HG02938 (cell line): ENCODE measurements around the gene GPC3.

ENCODE experiments used
- ATAC-seq: cut with Tn5 transposase; IDR thresholded peaks from one replicate; pipeline ENCODE4 v1.9.1; 2021; ENCODE audit warnings: mild to moderate bottlenecking, moderate library complexity; ENCODE audit not compliant: unreplicated experiment

Gene GPC3

DNA sequence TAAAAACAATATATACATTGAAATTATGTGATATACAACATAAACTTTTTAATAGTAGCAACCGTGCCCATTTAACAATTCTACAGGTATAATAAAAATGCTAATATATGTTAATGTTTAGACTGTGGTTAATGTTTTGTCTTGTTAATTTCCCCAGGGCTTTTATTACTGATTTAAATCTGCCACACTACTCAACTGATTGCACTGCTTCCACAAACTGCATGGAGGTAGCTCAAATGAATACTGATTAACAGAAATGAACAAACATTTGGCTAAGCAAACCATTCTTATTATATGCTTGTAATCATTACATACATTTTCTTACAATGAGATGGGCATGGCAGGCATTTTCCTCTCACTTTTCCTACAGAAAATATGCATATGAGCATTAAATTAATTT, 275.9 kb downstream of the GPC3 start:
- ATAC-seq, result no peak

DNA sequence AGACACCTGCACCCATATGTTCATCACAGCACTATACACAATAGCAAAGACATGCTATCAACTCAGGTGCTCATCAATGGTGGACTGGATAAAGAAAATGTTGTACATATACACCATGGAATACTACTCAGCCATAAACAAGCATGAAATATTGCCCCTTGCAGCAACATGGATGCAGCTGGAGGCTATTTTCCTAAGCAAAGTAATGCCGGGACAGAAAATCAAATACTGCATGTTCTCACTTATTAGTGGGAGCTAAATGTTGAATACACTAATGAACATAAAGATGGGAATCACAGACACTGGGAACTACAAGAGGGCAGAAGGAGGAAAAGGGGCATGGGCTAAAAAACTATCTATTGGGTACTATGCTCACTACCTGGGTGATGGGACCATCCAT, 278.5 kb downstream of the GPC3 start:
- no peak for ATAC-seq

DNA sequence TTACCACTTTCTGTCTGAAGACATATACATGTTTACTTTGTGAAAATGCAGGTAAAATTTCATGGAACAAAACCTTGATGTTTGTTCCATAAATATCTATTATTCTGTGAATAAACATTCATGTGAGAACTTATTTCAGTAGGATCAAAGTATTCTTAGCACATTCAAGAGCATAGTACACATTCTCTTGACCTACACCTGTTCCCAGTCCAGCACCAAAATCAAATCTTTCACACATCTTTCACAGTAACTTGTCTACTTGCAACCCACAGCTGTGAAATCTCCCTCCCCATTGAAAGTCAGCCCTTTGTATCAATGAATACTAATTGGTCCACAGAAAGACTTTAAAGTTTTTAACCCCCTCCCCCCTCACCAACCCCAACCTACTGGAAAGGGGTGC, 283.2 kb downstream of the GPC3 start:
- no peak for ATAC-seq

DNA sequence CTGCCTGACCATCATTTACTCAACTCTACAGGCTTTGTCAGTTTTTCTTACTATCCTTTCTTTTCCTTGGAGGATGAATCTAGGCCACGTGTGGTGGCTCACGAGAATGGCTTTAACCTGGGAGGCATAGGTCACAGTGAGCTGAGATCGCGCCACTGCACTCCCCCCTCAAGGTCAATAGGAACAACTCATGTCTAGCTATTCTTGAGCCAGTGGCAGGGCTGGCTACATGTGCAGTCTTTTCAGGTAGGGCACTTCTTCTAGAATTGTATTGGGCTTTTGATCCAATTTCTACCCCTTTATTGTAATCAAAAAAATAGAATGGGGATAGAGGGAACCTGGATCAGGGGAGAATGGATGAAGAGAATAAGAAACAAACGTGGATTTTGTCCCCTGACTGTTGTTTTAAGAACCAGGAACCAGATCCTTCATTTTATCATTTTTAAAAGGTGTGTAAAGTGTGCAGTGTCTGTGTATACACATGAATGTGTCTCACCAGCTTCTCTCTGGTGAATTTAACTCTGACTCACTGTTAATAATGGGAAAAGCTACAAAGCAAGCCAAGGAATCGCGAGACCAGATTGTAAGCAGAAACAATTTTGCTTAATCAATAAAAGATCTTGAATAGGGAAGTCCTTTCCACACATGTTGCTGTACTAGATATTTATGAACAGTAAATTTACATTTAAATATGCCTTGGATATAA, 286.2 kb downstream of the GPC3 start:
- no peak for ATAC-seq

DNA sequence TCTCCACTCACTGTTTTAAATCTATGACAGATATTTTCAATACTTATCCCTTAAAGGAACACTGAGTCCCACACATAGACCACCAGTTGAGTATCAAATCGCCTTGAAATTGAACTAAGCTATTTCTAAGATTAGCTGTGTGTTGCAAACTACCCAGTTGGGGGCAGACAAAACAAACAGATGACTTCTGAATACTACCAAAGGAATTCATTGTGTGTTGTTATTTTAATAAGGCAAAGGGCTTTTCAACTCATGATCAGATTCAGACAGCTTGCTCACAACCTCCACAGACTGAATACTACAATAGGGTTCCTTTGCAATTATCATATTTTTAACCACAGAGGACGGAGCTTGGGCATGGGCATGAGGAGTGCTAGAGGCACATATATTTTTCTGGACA, 287.1 kb downstream of the GPC3 start:
- no peak for ATAC-seq

DNA sequence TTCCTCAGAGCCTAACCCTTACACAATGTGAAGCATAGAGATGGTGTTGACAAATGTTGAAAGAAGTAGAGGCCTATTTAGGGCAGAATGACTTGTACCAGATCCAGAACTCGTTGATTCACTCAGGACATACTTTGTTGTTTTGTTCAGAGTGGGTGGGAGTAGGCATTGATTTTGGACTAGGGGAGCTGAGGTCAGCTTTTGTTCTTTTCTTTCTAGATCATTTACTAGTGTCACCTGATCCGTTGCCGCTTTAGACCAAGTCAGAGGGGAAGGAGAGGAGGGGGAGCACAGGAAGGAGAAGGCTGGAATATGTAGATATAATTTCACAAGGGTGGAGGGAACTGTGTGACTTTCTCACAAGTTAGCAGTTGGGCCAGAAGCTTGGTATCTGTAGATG, 287.7 kb downstream of the GPC3 start:
- ATAC-seq, result no peak

DNA sequence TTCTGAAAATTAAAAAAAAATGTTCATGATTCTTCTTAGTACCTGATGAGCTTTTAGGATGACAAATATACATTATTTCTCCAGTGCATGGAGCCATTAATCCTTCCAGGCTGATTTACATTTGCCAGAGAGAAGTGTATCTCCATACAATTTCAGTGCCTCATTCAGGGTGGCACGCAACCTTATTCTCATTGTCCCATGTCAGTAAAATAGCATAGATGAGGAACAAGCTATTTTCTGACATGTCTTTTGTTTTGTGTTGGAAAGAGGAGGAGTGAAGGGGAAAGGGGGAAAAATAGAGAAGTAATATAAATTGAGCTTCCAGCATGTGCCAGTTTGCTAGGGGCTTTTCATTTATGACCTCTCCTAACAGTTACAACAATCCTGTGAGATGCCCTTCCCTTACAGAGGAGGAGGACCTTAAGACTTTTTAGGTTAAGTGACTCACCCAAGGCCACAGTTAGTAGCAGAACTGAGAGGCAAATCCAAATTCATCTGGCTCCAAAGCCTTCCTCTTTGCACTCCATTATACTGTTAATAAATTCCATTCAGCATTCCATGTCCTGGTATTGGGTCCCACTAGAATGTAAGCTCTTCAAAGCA, 295.3 kb downstream of the GPC3 start:
- ATAC-seq, result no peak

DNA sequence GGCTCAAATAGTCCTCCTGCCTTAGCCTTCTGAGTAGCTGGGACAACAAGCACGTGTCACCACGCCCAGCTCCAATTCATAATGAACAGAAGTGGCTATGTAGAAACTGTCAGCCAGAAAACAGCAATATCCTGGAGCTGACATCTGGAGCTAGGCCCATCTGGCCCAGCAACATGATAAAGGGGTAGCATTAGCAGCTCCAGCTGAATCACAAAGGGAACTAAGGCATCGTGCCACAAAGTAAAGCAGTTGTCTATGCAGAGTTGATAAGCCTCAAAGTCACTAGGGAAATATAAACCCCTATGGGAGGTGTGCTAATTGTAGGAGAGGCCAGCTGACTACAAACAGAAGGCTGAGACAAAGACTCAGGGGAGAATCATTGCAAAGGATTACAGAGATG, 299.6 kb downstream of the GPC3 start:
- ATAC-seq, result no peak

DNA sequence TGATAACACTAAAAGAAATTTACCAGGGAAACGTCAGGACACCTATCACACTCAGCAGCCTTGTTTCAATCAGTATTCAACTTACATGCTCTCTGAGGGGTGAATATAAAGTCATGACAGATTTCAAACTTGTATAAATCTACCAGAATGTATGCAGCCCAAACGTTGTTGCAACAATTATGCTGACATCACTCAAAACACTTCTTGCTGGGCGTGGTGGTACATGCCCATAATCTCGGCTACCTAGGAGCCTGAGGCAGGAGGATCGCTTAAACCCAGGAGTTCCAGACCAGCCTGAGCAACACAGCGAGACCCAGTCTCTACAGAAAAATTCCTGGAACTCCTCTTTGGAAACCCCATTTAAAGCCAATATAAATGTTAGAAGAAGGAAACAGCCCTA, 303.5 kb downstream of the GPC3 start:
- ATAC-seq, result no peak

DNA sequence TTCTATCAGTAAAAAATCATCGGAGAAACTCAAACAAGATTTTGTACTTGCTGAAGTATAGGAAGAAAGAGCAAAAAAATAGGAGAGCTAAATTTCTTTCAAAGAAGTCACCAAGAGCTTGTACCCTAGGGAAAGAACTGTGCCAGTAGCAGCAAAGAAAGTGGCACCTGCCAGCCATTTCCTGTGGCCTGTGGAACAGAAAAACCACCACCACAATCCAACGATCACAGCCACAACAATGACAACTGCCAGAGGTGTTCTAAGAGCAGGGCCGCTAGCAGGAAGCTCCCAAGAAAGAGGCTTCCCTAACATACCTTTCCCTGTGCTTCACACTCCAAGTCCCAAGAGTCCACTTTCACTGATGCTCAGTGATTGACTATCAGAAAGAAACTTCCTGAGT, 304.0 kb downstream of the GPC3 start:
- no peak for ATAC-seq

DNA sequence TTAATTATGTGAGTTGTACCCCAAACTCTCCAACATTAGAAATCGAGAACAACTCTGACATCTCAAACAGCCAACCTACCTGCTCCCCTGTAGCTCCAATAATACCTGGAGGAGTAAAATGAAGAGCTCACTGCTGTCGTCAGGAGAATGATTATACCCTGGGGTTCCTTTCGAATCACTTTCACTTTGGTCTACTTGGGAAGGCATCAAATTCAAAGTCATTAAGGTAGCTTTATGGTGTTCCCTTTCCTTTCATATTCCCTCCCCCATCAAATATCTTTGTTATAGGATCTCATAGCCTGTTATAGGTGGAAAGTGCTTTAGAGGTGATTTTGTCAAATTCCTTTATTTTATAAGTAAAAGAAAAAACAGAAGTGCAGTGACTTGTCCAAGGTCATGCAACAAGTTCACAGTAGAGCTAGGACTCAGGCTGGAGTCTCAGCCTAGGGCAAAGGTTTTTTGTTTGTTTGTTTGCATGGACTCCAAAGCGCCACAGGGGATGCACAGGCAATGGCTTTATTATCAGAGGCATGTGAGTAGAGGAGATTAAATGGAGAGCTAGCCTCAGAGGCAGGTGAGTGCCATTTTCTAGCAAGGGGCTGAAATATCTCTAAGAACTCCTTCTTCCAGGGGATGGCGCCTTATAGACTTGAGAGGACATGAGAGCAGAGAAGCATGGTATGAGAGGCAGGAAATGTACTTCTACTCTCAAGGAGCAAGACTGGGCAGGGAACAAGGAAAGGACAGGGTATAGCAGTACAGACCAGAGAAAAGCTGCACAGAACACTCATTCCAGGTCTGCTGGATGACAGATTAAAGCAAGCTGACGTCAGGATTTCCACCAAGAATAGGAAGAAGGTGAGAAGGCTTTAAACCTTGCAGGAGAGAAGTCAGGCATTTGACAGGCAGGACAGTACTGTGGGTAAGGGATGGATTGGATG, 308.0 kb downstream of the GPC3 start:
- ATAC-seq, result no peak

DNA sequence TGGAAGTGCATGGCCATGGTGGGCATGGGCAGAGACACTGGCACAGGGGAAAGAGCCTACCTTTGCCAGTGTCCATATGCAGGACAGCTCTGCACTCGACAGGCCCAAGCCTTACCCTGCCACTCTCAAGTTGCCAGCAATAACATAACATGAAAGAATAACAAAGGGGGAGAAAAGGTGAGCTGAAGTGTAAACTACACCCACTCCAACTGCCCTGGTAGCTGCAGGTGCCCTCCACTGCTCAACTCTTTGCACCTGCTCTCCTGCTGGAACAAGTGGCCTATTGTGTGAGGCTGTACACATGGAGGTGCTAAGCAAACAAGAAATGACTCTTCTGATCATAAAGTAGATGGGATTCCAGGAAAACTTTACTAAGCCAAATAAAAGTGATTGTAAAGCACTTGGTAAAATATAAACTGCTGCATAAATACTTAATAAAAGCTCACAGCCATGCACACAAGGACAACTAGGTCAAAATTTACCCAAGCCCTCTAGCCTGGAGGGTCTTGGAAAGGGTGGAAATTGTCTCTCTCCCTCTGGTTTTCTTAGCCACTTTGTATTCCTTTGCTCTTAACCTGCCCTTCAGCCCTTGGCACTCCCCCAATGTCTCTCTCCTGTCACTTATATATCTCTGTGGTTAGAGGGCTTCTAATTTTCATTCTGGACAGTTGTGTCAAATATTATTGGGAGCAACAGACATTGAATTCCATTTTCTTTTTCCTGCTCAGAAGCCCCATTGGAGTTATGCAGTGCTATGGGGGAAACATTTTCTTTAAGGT, 308.9 kb downstream of the GPC3 start:
- ATAC-seq, result no peak

DNA sequence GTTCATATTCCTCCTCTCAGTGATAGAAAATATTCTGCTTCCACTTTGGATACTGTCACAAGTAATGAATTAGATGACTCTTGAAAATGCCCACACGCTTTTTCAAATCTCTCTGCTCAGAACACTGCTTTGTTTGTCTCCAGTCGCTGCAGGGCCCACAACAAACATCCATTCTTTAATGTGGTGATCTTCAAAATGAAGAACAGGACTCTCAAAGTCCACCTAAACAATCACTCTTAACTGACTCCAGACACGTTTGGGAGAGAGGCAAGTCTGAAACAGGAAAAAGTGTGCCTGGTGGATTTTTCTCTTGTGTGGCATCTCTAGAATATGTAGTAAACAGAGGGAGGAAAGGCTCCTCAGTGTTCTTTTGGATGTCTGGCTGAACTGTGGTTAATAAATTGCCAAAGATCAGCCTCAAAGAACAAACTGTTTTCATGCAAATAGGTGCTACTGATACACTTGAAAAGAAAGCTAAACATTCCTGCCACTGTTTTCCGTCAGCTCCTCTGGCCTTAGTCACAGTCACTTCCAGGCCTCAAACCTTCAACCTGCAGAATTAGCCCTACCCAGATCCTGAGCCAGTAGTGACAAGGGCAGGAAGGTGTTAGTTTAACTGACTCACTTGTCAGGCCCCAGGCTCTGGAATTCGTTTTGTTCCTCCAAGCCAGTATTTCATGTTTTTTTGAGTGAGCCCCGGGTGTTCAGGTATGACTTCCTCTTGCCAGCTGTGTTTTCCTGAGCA, 310.5 kb downstream of the GPC3 start:
- ATAC-seq, result no peak

DNA sequence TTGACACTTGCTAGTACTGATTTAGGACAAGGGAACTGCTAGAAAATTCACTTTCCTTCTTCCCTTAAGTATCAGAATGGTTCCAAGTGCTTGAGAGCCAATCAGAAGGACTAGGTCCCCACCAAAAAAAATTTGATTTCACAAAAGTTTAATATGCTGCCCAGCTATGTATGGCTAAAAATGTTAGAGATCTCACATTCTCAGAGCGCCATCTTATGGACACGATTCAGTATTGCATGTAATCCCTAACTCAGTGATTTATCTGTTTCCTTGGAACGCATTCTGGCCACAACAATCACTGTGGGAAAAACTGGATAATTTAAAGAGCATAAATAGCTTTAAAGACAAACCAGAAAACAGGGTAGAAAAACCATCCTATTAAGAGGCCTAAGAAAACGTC, 315.0 kb downstream of the GPC3 start:
- no peak for ATAC-seq

DNA sequence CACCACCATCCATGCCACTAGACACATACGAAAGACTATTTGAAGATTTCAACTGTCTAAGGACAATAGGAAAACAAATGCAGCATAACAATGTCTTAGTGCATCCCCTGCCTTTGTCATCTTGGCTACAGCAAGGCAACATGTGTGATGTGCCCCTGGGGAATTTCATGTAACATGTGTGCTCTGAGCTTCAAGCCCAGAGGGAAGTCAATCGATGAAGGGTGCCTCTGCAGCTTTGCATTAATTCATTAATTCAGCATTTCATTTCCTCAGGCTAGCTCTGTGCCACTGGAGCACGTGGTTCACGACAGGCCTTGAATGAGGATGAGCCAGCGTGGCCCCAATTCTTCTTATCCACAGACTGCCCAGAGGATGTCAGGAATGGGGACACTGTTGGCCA, 316.2 kb downstream of the GPC3 start:
- no peak for ATAC-seq

DNA sequence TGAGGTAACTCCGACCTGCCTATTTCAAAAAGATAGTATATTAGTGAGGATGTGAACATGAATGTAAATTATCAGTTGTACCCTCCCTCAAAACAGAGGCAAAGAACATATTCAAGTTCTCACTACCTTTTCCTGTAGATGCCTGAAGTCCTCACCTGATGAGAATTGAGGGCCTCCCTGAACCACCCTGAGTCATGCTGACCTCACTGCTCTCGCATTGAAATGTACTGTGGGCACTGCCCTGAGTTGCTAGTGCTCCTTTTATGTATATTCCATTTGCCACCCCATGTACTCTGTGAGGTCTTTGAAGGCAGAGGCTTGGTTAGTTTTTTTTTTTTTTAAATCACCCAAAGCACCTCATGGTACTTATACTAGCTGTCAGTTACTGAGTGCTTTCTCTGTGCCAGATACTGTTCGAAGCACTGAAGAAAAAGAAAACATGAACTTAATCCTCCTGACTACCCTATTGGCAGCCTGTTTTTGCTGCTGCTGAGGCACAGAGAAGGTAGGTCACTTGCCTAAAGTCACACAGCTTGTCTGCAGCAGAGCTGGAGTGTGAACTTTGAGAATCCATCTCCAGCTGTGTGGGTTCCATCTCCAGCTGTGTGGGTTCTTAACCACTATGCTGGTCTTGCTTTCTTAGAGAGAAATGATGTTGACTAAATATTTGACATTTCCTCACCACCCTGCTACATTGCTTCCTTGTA, 317.0 kb downstream of the GPC3 start:
- ATAC-seq, result no peak

DNA sequence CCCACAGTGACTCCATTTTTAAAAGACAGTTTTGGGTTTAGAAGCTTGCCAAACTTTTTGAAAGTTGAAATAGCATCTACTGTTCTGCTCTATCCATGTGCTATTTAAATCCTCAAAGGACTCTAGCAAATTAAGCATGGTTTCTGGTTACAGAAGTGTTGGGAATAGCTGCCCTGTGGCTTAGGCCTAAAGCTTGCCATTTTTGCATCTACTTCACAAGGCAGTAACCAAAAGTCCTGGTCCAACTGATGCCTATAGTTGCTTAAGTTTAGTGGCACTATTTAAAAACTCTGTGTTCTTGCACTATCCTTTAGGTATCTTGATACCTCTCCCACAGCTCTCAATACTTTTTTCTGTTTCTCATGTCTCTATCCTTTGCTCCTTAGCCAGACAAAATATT, 319.1 kb downstream of the GPC3 start:
- no peak for ATAC-seq

DNA sequence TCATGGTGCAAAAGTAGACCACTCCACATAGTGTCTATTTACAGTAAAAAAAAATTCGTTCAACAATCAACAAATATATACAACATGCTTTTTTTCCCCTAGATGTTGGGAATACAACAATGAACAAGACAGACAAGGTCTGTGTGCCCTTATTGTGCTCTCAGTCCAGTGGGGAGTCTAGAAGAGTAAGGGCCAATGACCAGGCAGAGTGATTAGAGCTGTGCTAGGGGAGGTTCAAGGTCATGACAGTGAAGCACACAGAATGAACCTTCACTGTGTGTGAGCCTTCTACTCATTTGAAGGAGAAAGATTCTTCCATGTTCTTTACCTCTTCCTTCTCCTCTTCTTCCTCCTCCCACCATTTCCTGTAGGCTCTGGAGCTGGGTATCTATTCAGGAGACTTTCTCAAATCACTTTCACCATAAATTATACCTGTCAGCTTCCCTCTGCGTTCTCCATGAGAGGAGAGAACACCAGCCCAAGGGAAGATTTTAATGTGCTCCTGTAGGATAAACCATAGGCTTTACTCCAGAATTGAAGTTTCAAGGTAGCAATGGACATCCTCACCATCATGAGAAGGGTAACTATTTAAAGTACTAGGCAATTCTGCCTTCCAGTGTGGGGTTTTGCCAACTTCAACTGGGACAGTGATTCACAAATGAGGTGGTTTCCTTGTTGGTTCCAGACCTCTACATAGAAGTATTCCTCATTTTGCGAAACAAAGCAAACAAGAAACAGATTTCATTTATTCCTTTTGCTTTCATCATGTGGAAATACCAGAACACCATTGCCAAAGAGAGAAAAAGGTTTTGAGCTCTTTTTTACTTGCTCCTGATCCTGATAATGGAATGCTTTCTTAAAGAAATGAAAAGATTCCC, 323.2 kb downstream of the GPC3 start:
- ATAC-seq, result no peak

DNA sequence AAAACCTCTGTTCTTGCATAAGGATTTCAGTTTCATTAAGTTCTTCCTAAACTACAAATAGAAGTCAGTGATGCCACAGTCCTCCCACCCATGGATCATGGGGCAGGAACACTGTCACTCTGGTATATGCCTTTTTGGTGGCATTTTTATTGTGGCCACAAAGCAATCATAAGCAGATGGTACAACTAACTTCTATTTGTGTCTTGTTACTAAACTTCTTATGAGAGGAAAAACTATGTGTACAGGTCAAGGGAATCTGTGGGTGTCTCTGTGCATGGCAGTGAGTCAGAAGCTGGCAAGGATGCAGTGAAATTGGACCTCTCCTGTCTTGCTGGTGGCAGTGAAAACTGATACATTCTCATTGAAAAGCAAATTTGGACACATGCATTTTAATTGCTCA, 325.1 kb downstream of the GPC3 start:
- ATAC-seq, result no peak
